Right kidney (tissue), 1 donor: ENCODE results near the gene CCDC120.

Experiments used
- DNase-seq: peaks from one replicate; pipeline ENCODE4 v3.0.0-alpha.2; 2016

CCDC120 gene

DNA sequence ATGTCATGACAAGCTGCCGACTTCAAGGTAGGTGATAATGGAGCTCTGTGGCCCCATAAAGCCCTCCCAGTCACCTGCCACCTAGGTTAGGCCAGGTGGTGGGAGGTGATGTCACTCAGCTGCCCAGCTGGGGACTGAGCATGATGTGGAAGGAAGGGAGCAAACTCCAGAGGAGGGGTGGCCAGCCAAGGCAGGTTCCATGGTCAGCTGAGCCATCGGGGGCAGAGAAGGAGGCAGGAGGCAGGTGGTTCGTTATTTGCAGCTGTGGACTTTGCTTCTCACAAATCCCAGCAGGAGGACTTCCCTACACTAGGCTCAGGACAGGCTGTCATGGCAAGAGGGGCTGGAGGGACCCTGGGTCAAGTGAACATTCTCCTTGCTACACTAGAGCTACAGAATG lies 2.1 kb downstream of the CCDC120 start:
- DNase-seq = no peak

DNA sequence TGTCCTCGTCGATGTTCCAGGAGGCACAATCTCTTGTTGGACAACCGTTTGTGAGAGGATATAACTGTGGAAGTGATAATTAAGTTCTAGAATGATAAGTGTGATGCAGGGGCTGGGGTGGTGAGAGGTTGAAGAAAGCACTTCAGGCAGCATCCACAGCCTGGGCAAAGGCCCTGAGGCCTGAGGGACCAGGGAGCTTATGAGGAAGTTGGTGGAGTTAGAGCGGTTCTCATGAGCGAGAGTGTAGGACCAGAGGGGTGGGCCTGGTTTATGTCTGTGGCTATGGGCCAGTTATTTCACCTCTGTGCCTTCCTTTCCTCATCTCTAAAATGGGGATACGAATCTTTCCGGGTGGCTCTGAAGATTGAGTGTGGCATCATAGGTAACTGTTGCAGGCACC lies 2.7 kb downstream of the CCDC120 start:
- no peak for DNase-seq

DNA sequence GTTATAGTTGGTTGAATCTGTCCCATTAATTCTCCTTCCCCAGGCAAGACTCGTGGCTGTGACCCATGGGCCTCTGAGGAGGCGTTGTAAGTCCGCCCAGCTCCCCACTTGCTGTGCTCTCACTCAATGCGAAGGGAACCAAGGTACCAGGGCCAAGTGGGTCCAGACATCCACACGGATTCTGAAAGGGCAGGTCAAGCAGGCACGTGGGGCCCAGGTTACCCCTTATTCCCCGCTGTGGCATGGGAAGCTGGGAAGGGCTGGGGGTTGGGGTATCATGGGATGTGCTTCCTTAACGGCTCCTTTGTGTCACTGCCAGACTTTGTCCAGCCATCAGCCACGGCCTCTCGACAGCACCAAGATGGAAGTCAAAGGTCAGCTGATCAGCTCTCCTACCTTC lies 3.1 kb downstream of the CCDC120 start:
- no peak for DNase-seq

DNA sequence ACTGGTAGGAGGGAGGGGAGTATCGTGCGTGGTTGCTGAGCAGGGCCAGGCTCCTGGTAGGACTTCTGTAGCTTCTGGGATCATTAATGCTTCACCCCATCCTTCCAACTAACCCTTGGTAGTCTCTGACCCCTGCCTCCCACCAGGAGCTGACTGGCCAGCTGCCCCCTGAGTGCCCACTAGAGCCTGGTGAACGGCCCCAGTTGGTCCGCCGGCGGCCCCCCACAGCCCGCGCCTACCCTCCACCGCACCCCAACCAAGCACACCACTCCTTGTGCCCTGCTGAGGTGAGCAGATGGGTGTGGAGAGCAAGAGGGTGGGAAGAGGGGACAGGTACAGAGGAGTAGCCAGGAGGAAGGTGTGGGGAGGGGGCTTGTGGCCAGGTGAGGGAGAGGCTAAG lies 4.9 kb downstream of the CCDC120 start:
- no peak for DNase-seq

DNA sequence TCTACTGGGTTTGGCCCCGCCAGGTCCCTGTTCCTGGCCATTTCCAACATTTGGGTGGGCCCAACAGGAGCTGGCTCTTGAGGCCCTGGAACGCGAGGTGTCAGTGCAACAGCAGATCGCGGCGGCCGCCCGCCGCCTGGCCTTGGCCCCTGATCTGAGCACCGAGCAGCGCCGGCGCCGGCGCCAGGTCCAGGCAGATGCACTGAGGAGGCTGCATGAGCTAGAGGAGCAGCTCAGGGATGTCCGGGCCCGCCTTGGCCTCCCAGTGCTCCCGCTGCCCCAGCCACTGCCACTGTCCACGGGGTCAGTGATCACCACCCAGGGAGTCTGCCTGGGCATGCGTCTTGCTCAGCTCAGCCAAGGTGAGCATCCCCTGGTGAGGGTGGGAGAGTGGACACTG lies 5.5 kb downstream of the CCDC120 start:
- no peak for DNase-seq

DNA sequence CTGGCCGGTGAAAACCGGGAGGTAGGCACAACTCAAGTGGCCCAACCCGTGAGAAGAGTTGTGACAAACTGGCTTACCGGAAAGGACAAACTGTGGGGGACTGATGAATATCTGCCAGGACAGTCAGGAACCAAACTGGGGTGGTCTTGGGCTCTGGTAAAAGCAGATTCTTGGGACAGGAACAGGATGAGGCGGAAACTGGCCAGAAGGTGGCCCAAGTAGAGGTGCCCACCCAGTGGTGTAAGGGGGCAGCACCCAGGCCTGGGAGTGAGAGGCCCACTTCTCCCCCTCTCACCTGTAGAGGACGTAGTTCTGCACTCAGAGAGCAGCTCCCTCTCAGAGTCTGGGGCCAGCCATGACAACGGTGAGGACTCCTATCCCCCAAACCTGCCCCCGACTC lies 5.9 kb downstream of the CCDC120 start:
- DNase-seq = no peak

DNA sequence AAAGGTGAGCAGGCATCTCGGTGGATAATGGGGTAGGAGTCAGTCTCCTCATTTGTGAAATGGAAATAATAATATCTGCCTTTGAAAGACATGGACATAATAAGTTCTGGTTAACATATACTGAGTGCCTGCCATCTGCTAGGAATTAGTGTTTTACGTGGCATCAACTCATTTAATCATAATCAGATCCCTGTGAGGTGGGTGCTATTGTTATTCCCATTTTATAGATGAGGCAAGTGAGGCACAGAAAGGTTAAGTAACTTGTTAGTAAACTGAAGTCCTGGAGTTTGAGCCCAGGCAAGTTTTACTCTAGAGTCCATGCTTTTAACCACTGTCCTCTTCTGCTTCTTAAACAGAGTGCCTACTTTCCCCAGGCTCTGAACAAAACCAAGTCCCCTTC lies 7.5 kb downstream of the CCDC120 start:
- DNase-seq = no peak

DNA sequence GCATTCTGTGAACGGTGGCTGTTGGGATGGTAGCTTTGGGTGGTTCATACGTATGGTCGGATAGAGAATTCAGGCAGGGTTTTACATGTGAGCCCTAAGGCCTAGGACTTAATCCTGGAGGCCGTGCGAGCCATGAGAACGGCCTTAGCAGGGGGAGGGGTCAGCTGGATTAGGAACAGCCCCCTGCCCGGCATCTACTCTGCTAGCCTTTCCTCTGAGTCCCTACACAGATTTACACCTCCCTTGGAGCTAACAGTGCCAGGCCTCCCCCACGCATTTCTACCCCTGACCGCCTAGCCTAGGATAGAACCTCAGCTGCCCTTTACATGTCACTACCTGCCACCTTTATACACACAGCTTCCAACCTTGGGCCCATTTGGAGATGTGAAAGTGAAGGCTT lies 7.9 kb downstream of the CCDC120 start:
- DNase-seq = no peak

DNA sequence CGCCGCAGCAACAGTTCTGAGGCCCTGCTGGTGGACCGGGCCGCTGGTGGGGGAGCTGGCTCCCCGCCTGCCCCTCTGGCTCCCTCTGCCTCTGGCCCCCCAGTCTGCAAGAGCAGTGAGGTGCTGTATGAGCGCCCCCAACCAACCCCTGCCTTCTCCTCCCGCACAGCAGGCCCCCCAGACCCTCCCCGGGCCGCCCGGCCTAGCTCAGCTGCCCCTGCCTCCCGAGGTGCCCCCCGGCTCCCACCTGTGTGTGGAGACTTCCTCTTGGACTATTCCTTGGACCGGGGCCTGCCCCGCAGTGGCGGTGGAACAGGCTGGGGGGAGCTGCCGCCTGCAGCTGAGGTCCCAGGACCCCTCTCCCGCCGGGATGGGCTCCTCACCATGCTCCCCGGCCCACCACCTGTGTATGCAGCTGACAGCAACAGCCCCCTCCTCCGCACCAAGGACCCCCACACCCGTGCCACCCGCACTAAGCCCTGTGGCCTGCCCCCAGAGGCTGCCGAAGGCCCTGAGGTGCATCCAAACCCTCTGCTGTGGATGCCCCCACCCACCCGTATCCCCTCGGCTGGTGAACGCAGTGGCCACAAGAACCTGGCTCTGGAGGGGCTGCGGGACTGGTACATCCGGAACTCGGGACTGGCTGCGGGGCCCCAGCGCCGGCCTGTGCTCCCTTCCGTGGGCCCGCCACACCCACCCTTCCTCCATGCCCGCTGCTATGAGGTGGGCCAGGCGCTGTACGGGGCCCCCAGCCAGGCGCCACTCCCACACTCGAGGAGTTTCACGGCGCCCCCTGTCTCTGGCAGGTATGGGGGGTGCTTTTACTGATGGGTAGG lies 8.7 kb downstream of the CCDC120 start:
- no peak for DNase-seq

DNA sequence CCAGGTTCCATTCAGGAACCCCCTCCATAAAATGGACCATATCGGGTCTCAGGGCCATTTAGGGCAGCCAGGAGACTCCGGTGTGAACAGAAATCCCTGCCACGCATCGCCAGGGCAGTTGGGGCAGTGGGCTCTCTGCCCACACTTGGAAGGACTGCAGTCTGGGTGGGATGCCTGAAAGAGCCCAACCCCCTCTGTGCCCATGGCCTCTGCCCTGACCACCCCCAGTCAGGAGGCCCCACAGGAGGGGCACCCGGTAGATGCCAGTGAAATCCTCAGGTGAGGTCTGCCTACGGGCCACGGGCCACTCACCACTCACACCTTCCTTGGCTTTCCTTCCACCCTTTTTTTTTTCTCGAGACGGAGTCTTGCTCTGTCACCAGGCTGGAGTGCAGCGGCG lies 10.2 kb downstream of the CCDC120 start:
- no peak for DNase-seq

DNA sequence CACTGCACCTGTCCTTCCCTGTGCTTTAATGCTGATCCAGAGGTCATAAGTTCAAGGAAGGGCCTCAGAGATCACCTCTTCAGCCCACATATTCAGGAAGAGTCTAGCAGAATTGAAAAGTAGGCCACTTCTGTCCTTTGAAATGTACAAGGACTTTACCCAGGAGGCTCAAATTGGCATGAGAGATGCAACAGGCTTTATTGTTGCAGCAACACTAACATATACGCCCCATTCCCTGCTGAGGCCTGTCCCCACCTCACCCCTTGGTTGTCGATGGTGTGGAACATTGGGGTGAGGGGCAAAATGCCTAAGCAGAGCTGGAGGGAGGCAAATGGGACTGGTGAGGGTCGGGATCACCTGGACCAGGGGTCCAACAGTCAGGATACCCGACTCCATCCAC lies 12.2 kb downstream of the CCDC120 start:
- DNase-seq = no peak

DNA sequence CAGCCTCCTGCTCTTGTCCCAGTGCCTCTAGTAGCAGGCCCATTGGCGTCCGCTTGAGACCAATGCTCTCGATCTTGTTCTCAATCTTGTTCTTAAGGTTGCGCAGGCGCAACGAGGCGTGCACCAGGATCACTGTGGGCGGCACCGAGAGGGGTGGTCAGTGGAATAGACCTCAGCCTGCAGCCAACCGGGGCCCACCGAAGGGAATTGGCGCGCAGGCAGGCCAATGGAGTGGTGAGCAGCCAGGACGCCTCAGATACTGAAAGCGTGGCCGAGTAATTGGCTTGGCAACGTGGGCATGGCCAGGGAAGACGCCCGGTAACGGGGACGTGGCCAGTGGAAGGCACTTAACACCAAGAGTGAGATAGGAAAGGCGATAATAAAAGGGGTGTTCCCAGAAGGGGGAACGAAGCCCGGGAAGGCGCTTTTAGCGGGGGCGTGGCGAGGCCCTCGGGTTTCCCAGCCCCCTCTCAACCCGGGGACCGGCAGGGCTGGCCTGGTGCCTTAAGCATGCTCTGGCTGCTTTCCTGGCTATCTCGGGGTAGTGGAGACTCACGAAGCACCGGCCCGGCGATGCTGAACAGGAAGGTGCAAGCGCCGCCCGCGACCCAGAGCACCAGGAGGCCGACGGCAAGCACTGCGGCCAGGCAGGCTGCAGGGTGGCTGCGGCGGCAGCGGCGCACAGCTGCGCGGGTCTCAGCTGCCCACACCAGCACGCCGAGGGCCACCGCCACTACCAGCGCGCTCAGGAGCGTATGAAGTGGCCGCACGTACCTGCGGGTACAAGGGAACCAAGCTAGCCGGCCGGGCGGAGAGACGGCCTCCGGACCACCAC lies 13.3 kb downstream of the CCDC120 start:
- DNase-seq = peak; percentile 72

DNA sequence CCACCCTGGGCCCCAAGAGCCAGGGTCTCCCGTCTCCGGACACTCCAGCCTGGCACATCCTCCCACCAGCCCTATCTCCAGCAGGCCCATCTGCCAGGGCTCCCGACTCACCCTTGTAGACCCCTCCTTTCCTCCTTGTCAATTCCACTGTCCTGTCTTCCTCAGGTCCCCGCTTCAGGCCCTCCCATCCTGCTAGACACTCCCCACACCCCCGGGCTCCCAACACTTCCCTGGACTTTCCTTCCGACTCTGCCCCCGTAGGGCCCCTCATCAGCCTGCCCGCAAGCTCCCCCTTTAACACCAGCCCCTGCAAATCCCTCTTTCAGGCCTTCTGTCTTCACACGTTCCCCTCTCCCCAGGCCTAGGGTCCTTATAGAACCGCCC lies 13.9 kb downstream of the CCDC120 start:
- DNase-seq = no peak

DNA sequence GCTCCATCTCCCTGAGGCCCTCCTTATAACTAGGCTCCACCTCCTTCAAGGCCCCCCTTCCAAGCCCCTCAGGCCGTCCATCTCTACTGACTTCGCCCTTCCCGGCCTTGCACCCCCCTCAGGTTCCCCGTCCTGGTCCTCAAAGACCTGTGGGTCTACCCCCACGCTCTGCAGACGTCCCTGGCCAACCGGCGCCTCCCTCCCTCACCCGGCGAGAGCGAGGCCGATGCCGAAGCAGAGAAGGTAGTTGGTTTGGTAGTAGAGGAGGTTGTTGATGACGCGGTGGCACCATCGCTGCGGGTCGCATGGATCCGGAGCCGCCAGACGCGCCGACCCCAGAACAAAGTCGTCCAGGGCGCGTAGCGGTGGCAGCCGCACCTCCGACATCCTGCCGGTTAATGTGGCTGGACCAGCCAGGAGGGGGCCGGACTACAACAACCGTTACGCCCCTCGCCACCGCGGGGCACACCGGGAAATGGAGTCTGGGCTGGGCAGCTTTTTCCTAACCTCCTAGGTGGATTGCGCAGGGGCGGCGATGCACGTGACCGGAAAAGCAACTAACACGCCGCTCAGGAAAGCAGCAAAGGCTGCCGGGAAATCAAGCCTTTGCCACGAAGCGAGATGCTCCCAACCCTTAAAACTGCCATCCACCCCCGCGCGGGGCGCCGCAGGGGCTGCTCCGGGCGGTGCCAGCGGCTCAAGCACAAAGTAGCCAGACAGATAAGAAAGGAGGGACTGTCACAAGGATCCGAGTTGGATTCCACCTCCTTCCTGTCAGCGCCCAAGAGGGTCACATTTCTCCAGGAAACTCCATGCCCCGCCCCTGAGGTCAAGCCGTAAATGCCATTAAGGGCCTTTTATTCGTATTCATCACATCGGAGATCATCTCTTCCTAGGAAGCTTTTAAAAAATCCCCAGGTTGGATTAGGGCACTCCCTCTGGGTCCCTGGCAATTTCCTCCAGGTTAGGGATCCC lies 15.1 kb downstream of the CCDC120 start, which contains the start of gene PRAF2:
TSS of gene PRAF2 (minus strand) at position 402 of the 975 bp plus-strand sequence. CDS start at position 387, 15 bp downstream.
- DNase-seq = peak; percentile 75

DNA sequence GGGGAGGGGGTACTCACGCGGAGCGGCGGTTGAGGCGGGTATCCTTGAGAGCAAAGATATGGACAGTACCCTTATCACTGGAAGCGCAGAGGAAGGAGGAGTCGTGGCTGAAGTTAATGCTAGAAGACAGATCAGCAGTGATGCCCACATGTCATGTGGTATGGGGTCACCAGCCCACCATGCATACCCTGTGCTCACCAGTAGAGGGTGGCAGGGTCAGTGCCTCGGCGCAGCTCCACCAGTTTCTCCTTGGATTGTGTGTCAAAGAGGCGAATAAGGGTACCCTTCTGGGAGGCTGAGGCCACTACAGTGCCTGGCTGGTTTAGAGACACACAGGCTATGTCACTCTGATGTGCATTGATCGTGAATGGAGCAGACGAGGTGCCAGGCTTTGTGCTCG lies 16.5 kb downstream of the CCDC120 start:
- DNase-seq = no peak

DNA sequence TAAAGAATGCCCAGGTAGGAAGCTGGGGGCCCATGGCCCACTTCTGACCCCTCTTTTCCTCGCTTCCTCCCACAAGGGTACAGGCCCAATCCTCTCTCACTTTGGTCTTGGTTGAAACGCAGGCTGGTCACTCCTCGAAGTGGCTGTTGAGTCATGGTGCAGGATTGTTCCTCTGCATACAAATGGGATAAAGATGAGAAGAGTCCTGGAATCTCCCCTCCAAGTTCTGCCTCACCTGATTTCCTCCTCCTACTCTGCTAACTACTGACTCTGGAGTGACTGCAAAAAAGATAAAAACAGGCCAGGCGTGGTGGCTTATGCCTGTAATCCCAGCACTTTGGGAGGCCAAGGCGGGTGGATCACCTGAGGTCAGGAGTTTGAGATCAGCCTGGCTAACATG lies 19.1 kb downstream of the CCDC120 start:
- no peak for DNase-seq

DNA sequence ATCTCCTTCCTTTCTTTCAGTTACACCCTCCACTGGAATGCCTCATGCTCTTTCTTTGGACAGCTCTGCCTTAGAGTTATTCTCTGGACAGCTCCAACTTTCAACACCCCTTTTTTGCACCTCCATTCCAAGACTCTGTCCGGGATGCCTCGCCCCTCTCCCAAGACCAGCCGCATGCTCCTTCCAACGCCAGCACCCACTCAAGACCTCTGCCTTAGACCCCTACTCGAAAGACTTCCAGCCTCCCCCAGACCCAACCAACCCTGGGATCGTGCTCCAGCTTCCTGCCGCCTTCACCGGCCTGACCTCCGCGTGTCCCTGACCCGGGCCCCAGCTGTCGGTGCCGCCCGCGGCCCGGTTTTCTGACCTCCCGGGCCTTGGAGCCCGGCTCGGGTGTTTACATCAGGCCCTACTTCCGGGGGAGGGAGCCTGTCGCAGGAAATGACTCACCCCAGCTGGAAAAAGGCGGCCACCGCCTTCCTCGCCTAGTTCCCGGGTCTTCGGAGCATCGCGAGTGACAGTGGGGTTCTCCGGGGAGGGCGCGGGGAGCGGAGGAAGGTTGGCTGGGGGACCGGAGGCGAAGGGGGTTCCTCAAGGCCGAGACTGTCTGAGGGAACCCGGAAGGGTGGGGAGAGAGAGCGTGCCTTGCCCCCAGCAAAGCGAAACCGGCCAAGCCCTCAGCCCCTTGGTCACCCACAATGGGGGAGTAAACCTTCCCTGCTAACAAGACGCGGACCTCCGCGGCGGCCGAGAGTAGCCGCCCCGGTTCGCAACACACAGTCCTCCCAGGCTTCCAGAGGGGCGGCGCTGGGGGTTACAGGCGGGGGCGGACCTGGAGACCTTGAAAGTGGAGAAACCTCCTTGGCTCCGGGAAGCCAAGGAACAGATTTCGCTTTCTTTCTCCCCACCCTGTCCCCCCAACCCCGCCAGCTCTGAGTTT lies 21.0 kb downstream of the CCDC120 start, which contains the start of gene WDR45:
TSS of gene WDR45 (minus strand) at position 399 of the 940 bp plus-strand sequence. CDS start 1,792 bp downstream, outside the sequence.
- peak; percentile 77 for DNase-seq

DNA sequence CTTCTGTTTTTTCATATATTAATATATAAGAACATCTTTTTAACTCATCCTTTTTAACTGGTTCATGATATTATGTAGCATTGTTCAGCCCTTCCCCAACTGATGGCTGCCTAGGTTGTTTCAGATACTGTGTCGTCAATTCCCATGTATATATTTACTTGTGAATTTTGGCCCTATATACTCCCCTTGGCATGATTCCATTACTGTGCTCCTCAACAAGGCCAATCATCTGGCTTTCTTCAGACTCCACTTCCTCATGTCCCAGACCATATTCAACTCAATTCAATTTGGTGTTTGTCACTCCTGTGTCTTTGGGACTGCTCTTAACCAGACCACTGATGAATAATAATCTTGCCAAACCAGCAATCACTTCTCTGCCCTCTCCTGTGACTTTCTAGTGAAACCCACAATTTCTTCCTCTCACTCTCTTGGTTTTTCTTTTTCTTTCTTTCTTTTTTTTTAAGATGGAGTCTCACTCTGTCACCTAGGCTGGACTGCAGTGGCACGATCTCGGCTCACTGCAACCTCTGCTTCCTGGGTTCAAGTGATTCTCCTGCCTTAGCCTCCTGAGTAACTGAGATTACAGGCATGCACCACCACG lies 23.6 kb downstream of the CCDC120 start:
- no peak for DNase-seq

DNA sequence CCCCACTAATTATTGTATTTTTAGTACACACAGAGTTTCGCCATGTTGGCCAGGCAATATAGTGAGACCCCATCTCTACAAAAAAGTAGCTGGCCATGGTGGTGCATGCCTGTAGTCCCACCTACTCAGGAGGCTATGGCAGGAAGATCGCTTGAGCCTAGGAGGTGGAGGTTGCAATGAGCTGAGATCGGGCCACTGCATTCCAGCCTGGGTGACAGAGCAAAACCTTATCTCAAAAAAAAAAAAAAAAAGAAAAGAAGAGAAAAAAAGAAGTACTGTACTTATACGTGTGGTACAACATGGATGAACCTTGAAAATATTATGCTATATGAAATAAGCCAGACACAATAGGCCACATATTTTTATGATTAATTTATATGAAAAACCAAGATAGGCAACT lies 30.8 kb downstream of the CCDC120 start:
- no peak for DNase-seq

DNA sequence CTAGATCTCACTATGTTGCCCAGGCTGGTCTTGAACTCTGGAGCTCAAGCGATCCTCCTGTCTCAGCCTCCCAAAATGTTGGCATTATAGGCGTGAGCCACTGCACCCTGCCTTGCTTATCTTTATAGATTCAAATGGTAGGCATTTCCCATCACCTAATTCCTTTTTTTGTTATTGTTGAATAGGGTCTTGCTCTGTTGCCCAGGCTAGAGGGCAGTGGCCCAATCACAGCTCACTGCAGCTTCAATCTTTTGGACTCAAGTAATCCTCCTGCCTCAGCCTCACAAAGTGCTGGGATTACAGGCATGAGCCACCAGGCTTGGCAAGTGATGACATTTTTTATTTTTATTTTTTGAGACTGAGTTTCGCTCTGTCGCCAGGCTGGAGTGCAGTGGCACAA lies 37.6 kb downstream of the CCDC120 start:
- DNase-seq = no peak
